Regular cardiac myocyte (primary cell): ENCODE data around the gene FBLIM1. TPM values are rescaled to one million over a fixed set of nuclear protein-coding genes. Genes with fewer than 3 reads are reported as not detected.

ENCODE experiments used
- total RNA-seq: library from RNA; depleted of rRNA; stranded (reverse); fragments of >200 nt; gene quantifications from 2 replicates; pipeline ENCODE4 v1.2.3, GENCODE V29; 2014

The FBLIM1 gene, protein sequence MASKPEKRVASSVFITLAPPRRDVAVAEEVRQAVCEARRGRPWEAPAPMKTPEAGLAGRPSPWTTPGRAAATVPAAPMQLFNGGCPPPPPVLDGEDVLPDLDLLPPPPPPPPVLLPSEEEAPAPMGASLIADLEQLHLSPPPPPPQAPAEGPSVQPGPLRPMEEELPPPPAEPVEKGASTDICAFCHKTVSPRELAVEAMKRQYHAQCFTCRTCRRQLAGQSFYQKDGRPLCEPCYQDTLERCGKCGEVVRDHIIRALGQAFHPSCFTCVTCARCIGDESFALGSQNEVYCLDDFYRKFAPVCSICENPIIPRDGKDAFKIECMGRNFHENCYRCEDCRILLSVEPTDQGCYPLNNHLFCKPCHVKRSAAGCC
- total RNA-seq: 76.7 and 77.0 TPM in 2 replicates

GRCh38 chr1:15758343-15758931, at the start of gene FBLIM1:
TSS of gene FBLIM1 (plus strand) at chr1:15758795. CDS start at chr1:15764984, 6,189 bp downstream.

GRCh38 chr1:15736038-15736891, 22.3 kb upstream of the FBLIM1 start, which contains the start of gene SLC25A34:
TSS of gene SLC25A34 (plus strand) at chr1:15736258. CDS start at chr1:15736486, 228 bp downstream.

GRCh38 chr1:15742339-15742801, 16.2 kb upstream of the FBLIM1 start, which contains the start of gene TMEM82:
TSS of gene TMEM82 (plus strand) at chr1:15742499. CDS start at chr1:15742560, 61 bp downstream.

GRCh38 chr1:15807549-15807948, 49.0 kb downstream of the FBLIM1 start, which contains the start of gene UQCRHL:
TSS of gene UQCRHL (minus strand) at chr1:15807649. CDS start at chr1:15807649, 0 bp downstream.

Other genes starting within 250 kb of the FBLIM1 start
- gene CASP9, start 234.6 kb upstream of the FBLIM1 start, total RNA-seq: 4.2 and 8.6 TPM in 2 replicates
- 16.9 and 18.8 TPM in 2 replicates for gene DNAJC16, start 231.9 kb upstream of the FBLIM1 start, total RNA-seq
- gene AGMAT, start 173.7 kb upstream of the FBLIM1 start, total RNA-seq: 1.7 and 2.7 TPM in 2 replicates
- 12.5 and 15.8 TPM in 2 replicates for gene DDI2, start 141.3 kb upstream of the FBLIM1 start, total RNA-seq
- 49.7 and 63.1 TPM in 2 replicates for gene PLEKHM2, start 74.5 kb upstream of the FBLIM1 start, total RNA-seq
- 0.28 and 0.38 TPM in 2 replicates for gene SLC25A34, start 22.5 kb upstream of the FBLIM1 start, total RNA-seq
- not detected in 2 replicates for gene TMEM82, start 16.3 kb upstream of the FBLIM1 start, total RNA-seq
- gene UQCRHL, start 48.9 kb downstream of the FBLIM1 start, total RNA-seq: 1.2 and 2.0 TPM in 2 replicates
- 16.9 and 17.8 TPM in 2 replicates for gene SPEN, start 88.9 kb downstream of the FBLIM1 start, total RNA-seq
- 36.9 and 42.8 TPM in 2 replicates for gene ZBTB17, start 217.3 kb downstream of the FBLIM1 start, total RNA-seq
- gene SRARP, start 245.4 kb downstream of the FBLIM1 start, total RNA-seq: not detected in 2 replicates